OCI-LY7 (cell line): ENCODE data around the gene SPCS2. TPM values are rescaled to one million over a fixed set of nuclear protein-coding genes. Genes with fewer than 3 reads are reported as not detected.

Experiments
- BruUV-seq: library from RNA; stranded (reverse); fragments of 400-500 nt; replicated peaks from 2 replicates; lab custom pipeline; 2021; lab: Mats Ljungman, UMichigan
- CTCF ChIA-PET: fragments of 300-600 bp; sonication (Branson Sonifier 250); formaldehyde crosslinking; loops from one replicate; lab custom pipeline; 2022; ENCODE audit warnings: antibody characterized with exemption; ENCODE audit not compliant: unreplicated experiment; lab: Charles Lee
- POLR2A ChIA-PET: fragments of 300-600 bp; sonication (Branson Sonifier 250); formaldehyde crosslinking; loops from one replicate; lab custom pipeline; 2022; ENCODE audit warnings: antibody characterized with exemption; lab: Charles Lee
- DNase-seq: peaks from one replicate; pipeline ENCODE4 v3.0.0-alpha.2; 2015; ENCODE audit warnings: low spot score
- H2AFZ ChIP-seq: fragments of 200-600 bp; sonication (generic), shearing (Covaris generic); 2 replicates; pipeline ENCODE4 v1.6.1; 2014; ENCODE audit warnings: mild to moderate bottlenecking, antibody characterized with exemption, low read length, moderate library complexity
- H3K27ac ChIP-seq: fragments of 200-600 bp; sonication (generic); 2 replicates; pipeline ENCODE4 v1.5.1; 2014; ENCODE audit warnings: mixed run types, low read depth, mild to moderate bottlenecking, moderate library complexity, low read length, inconsistent platforms; ENCODE audit not compliant: poor library complexity, severe bottlenecking
- H3K36me3 ChIP-seq: fragments of 200-600 bp; sonication (generic); 2 replicates; pipeline ENCODE4 v1.6.1; 2014; ENCODE audit warnings: mild to moderate bottlenecking, antibody characterized with exemption, low read length, moderate library complexity, mixed read lengths; ENCODE audit not compliant: insufficient read depth
- H3K4me1 ChIP-seq: fragments of 200-600 bp; sonication (generic); 2 replicates; pipeline ENCODE4 v1.5.1; 2014; ENCODE audit warnings: mild to moderate bottlenecking, low read length; ENCODE audit not compliant: insufficient read depth, poor library complexity, severe bottlenecking
- H3K4me2 ChIP-seq: fragments of 200-600 bp; sonication (generic); 2 replicates; pipeline ENCODE4 v1.6.1; 2014; ENCODE audit warnings: mild to moderate bottlenecking, low read length
- H3K4me3 ChIP-seq: fragments of 200-600 bp; sonication (generic); 2 replicates; pipeline ENCODE4 v1.5.1; 2014; ENCODE audit warnings: mild to moderate bottlenecking, low read depth, low read length; ENCODE audit not compliant: poor library complexity, severe bottlenecking
- H3K79me2 ChIP-seq: fragments of 200-600 bp; sonication (generic); 2 replicates; pipeline ENCODE4 v1.6.1; 2016; ENCODE audit warnings: low read depth, mild to moderate bottlenecking, low read length, moderate library complexity, mixed read lengths; ENCODE audit not compliant: insufficient read depth
- H3K9me2 ChIP-seq: fragments of 200-600 bp; sonication (generic); 2 replicates; pipeline ENCODE4 v1.6.1; 2016; ENCODE audit warnings: mild to moderate bottlenecking, low read length, mixed read lengths; ENCODE audit not compliant: insufficient read depth
- H3K9me3 ChIP-seq: fragments of 200-600 bp; sonication (generic); 2 replicates; pipeline ENCODE4 v1.6.1; 2014; ENCODE audit warnings: mild to moderate bottlenecking, mixed run types, low read length, mixed read lengths
- H4K20me1 ChIP-seq: fragments of 200-600 bp; sonication (generic); 2 replicates; pipeline ENCODE4 v1.6.1; 2014; ENCODE audit warnings: mild to moderate bottlenecking, antibody characterized with exemption, low read length, moderate library complexity, mixed read lengths; ENCODE audit not compliant: insufficient read depth
- EZH2phosphoT487 ChIP-seq: fragments of 200-600 bp; sonication (generic); IDR thresholded peaks from 2 replicates; pipeline ENCODE4 v1.6.1; 2018; ENCODE audit warnings: low read depth, borderline replicate concordance, mild to moderate bottlenecking, mixed run types, antibody characterized with exemption, low read length, moderate library complexity, mixed read lengths
- intact Hi-C: fragments of 100-400 bp; cut with micrococcal nuclease; formaldehyde crosslinking; loops from one replicate; pipeline ENCODE4 v1.10.0; 2022; ENCODE audit not compliant: unreplicated experiment
- total RNA-seq, 2 experiments: library from RNA; depleted of rRNA in 1 of 2; stranded (reverse); fragments of >200 nt in 1 of 2; shearing (Covaris generic) in 1 of 2; gene quantifications; 2 replicates each; pipeline ENCODE4 v1.2.3, GENCODE V29; 2014 to 2022
- TF ChIP-seq, protein P1 (sequence below): fragments of 200-600 bp; sonication (generic); conservative IDR thresholded peaks from 2 replicates; pipeline ENCODE4 v1.5.1; 2014; ENCODE audit warnings: mild to moderate bottlenecking, antibody characterized with exemption, low read length, moderate library complexity, mixed read lengths

The SPCS2 gene
- total RNA-seq, 2 experiments from 2014 or later = 39.6 to 212 TPM

DNA sequence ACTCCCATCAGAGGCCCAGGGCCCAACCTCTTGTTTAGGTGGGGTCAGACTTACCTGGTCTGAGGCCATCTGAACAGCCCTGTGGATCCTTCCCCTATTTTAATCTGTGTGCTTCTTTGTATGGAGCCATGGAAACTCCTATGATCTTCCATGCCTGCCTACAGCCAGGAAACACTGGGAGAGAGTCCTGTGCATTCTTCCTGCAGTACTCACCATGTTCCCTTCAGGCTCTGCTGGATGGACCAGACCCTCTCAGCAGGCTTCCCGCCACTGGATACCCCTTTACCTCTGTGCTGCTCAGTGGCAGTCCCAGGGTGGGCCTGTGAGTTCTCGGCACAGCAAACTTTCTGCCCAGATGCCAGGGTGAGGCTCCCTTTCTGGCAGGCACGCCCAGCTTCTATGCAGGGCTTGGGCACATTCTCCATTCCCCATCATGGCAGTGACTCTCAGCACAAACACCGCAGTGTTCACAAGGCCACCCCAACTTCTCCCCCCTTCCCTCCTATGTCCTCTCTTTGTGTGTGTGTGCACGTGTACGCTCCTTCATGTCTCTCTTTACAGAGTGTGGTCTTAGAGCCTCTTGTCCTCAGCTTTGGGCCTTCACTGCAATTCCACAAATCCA, 74.5 kb downstream of the SPCS2 start:
- intact Hi-C loops = loop anchor here (1.0 to 2.0 kb wide), 5 partner anchors 51 to 225 kb away; no protein-coding TSS in a partner anchor
- Histone ChIP-seq H3K4me2 (no peak overlapping the region), H3K9me3 (peaks cover 6% of the 10 kb centered on the region; the same call in 1 of the 2 replicates), H3K4me1 (no peaks in the 10 kb centered on the region), H3K79me2 (no peaks in the 10 kb centered on the region), H2AFZ (no peak overlapping the region), H3K4me3 (no peak overlapping the region), H4K20me1 (no peaks in the 10 kb centered on the region), H3K27ac (no peak overlapping the region), H3K9me2 (no peaks in the 10 kb centered on the region), H3K36me3 (no peaks in the 10 kb centered on the region)
- no TSS peak for BruUV-seq
- DNase-seq = no peak
- POLR2A ChIA-PET = interaction anchor here (1.4 kb wide), 1 partner anchor 94 kb away, joined by 3 read pairs; no protein-coding TSS in a partner anchor
- CTCF ChIA-PET = interaction anchor here (0.6 to 2.6 kb wide), 5 partner anchors 11 to 181 kb away, joined by 3 to 14 read pairs (median 4); no protein-coding TSS in a partner anchor
- no peak for TF ChIP-seq EZH2phosphoT487
- TF ChIP-seq, protein P1, sequence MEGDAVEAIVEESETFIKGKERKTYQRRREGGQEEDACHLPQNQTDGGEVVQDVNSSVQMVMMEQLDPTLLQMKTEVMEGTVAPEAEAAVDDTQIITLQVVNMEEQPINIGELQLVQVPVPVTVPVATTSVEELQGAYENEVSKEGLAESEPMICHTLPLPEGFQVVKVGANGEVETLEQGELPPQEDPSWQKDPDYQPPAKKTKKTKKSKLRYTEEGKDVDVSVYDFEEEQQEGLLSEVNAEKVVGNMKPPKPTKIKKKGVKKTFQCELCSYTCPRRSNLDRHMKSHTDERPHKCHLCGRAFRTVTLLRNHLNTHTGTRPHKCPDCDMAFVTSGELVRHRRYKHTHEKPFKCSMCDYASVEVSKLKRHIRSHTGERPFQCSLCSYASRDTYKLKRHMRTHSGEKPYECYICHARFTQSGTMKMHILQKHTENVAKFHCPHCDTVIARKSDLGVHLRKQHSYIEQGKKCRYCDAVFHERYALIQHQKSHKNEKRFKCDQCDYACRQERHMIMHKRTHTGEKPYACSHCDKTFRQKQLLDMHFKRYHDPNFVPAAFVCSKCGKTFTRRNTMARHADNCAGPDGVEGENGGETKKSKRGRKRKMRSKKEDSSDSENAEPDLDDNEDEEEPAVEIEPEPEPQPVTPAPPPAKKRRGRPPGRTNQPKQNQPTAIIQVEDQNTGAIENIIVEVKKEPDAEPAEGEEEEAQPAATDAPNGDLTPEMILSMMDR = no peak

- TF ChIP-seq, protein P1 = no peak
- TF ChIP-seq EZH2phosphoT487 = no peak
- H3K4me1 ChIP-seq = no peaks in the 10 kb centered on the region
- no peak overlapping the region for H3K4me2 ChIP-seq
- H3K9me3 ChIP-seq = peaks cover 6% of the 10 kb centered on the region; the same call in 1 of the 2 replicates
- ChIA-PET POLR2A (no interaction called here), CTCF (no interaction called here)
- BruUV-seq = no TSS peak
- H3K79me2 ChIP-seq = no peaks in the 10 kb centered on the region
- no peaks in the 10 kb centered on the region for H3K36me3 ChIP-seq
- H3K4me3 ChIP-seq = no peak overlapping the region
- H4K20me1 ChIP-seq = no peaks in the 10 kb centered on the region
- H3K9me2 ChIP-seq = no peaks in the 10 kb centered on the region
- intact Hi-C loops = no loop called here
- no peak overlapping the region for H2AFZ ChIP-seq
- no peak overlapping the region for H3K27ac ChIP-seq
- DNase-seq = no peak
Measured at GRCh38 chr11:75024068-75024449, 75.0 kb downstream of the SPCS2 start.

GRCh38 chr11:75024764-75025211, 75.7 kb downstream of the SPCS2 start:
- Histone ChIP-seq H2AFZ (no peak overlapping the region), H4K20me1 (no peaks in the 10 kb centered on the region), H3K36me3 (no peaks in the 10 kb centered on the region), H3K27ac (no peak overlapping the region), H3K4me2 (no peak overlapping the region), H3K9me2 (no peaks in the 10 kb centered on the region), H3K79me2 (no peaks in the 10 kb centered on the region), H3K9me3 (peaks cover under 1% of the 10 kb centered on the region; the same call in 1 of the 2 replicates), H3K4me3 (no peak overlapping the region), H3K4me1 (no peaks in the 10 kb centered on the region)
- TF ChIP-seq, protein P1 = no peak
- TF ChIP-seq EZH2phosphoT487 = no peak
- CTCF ChIA-PET = no interaction called here
- no peak for DNase-seq
- POLR2A ChIA-PET = interaction anchor here (1.6 kb wide), 1 partner anchor 12 kb away, joined by 4 read pairs; no protein-coding TSS in a partner anchor
- intact Hi-C loops = no loop called here
- no TSS peak for BruUV-seq
